Upper lobe of left lung (tissue), 4 donors: ENCODE measurements around the gene RASSF5.

ENCODE experiments used
- CTCF ChIP-seq, 6 experiments: fragments of 450-650 bp in 4 of 6; fragments of 200-600 bp in 2 of 6; sonication (generic) in 2 of 6; IDR thresholded peaks; one replicate each; pipeline ENCODE4 v1.5.1; 2016 to 2019; ENCODE audit warnings: antibody characterized with exemption in 6 of 6
- POLR2A ChIP-seq, 4 donors: fragments of 450-650 bp; IDR thresholded peaks; one replicate each; pipeline ENCODE4 v1.5.1; 2016 to 2017; ENCODE audit warnings: antibody characterized with exemption in 4 of 4, mild to moderate bottlenecking in 2 of 4
- POLR2AphosphoS5 ChIP-seq, 2 donors: sonication (generic); formaldehyde crosslinking; IDR thresholded peaks; one replicate each; pipeline ENCODE4 v1.5.1; 2017; ENCODE audit warnings: antibody characterized with exemption in 2 of 2

GRCh38 chr1:206468571-206468970 is 38.8 kb upstream of the RASSF5 start:
- no peak for TF ChIP-seq POLR2A (IDR thresholded peaks at IDR 0.05)
- TF ChIP-seq CTCF (IDR thresholded peaks at IDR 0.05): no peak
- TF ChIP-seq POLR2AphosphoS5 (IDR thresholded peaks at IDR 0.05): no peak
